Panc1 (cell line): Measurements from ENCODE around the gene ATXN10.

ENCODE experiments used
- POLR2AphosphoS5 ChIP-seq: IDR thresholded peaks from 2 replicates; pipeline ENCODE4 v1.6.1; 2012; ENCODE audit warnings: mild to moderate bottlenecking, low read depth, low read length, moderate library complexity
- SIN3A ChIP-seq: IDR thresholded peaks from 2 replicates; pipeline ENCODE4 v1.6.1; 2012; ENCODE audit warnings: low read depth, mild to moderate bottlenecking, low read length, moderate library complexity, borderline replicate concordance; ENCODE audit not compliant: insufficient read depth
- TF ChIP-seq, protein P1 (sequence below): fragments of 450-650 bp; IDR thresholded peaks from 2 replicates; pipeline ENCODE4 v1.5.1; 2017; ENCODE audit warnings: mild to moderate bottlenecking

DNA sequence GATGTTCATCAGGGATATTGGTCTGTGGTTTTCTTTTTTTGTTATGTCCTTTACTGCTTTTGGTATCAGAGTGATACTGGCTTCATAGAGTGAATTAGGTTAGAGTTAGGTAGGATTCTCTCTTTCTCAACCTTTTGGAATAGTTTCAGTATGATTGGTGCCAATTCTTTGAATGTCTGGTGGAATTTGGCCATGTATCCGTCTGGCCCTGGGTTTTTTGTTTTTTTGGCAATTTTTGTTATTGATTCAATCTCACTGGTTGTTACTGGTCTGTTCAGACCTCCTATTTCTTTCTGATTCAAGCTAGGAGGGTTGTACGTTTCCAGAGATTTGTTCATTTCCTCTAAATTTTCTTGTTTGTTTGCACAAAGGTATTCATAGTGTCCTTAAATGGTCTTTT, 54.4 kb downstream of the ATXN10 start:
- TF ChIP-seq, protein P1, sequence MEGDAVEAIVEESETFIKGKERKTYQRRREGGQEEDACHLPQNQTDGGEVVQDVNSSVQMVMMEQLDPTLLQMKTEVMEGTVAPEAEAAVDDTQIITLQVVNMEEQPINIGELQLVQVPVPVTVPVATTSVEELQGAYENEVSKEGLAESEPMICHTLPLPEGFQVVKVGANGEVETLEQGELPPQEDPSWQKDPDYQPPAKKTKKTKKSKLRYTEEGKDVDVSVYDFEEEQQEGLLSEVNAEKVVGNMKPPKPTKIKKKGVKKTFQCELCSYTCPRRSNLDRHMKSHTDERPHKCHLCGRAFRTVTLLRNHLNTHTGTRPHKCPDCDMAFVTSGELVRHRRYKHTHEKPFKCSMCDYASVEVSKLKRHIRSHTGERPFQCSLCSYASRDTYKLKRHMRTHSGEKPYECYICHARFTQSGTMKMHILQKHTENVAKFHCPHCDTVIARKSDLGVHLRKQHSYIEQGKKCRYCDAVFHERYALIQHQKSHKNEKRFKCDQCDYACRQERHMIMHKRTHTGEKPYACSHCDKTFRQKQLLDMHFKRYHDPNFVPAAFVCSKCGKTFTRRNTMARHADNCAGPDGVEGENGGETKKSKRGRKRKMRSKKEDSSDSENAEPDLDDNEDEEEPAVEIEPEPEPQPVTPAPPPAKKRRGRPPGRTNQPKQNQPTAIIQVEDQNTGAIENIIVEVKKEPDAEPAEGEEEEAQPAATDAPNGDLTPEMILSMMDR = no peak
- TF ChIP-seq POLR2AphosphoS5 = no peak
- no peak for TF ChIP-seq SIN3A
